BJ (cell line): ENCODE measurements around the gene LINS1. TPM values are rescaled to one million over a fixed set of nuclear protein-coding genes. Genes with fewer than 3 reads are reported as not detected.

Experiments
- CTCF ChIA-PET: fragments of 350-600 bp; formaldehyde crosslinking; extraction: SDS; loops from one replicate; lab custom pipeline; 2021; ENCODE audit warnings: antibody characterized with exemption, inconsistent platforms; lab: Yijun Ruan, JAX
- POLR2A ChIA-PET: fragments of 300-600 bp; sonication (Branson Sonifier 250); formaldehyde crosslinking; extraction: SDS; loops from one replicate; lab custom pipeline; 2021; ENCODE audit warnings: antibody characterized with exemption; lab: Charles Lee
- DNase-seq: peaks from one replicate; pipeline ENCODE4 v3.0.0-alpha.2; 2011; ENCODE audit warnings: low read depth
- H3K27me3 ChIP-seq: 2 replicates; pipeline ENCODE4 v1.6.0; 2011; ENCODE audit warnings: low read length; ENCODE audit not compliant: control insufficient read depth, insufficient read depth
- H3K36me3 ChIP-seq: 2 replicates; pipeline ENCODE4 v1.5.1; 2011; ENCODE audit warnings: low read length; ENCODE audit not compliant: control insufficient read depth, insufficient read depth
- H3K4me3 ChIP-seq: 2 replicates; pipeline ENCODE4 v1.5.1; 2011; ENCODE audit warnings: low read depth, mild to moderate bottlenecking, control low read depth, low read length
- CTCF ChIP-seq: IDR thresholded peaks from 2 replicates; pipeline ENCODE4 v1.5.1; 2011; ENCODE audit warnings: low read depth, mild to moderate bottlenecking, control low read depth, inconsistent platforms, low read length, moderate library complexity; ENCODE audit not compliant: insufficient read depth
- polyA plus RNA-seq: library from polyadenylated mRNA; depleted of rRNA; stranded (reverse); fragments of >200 nt; gene quantifications from 2 replicates; pipeline ENCODE4 v1.2.3, GENCODE V29; 2011

LINS1 gene
- polyA plus RNA-seq, 1 experiment = 5.9 TPM

GRCh38 chr15:100533886-100534285 is 68.1 kb downstream of the LINS1 start:
- CTCF ChIA-PET = no interaction called here

GRCh38 chr15:100531823-100532327 is 70.1 kb downstream of the LINS1 start:
- ChIA-PET CTCF (no interaction called here), POLR2A (no interaction called here)
- Histone ChIP-seq H3K27me3 (no peaks in the 10 kb centered on the region), H3K4me3 (no peak overlapping the region), H3K36me3 (no peaks in the 10 kb centered on the region)
- no peak for TF ChIP-seq CTCF
- no peak for DNase-seq

More at GRCh38 chr15:100533886-100534285, 68.1 kb downstream of the LINS1 start:
- H3K27me3 ChIP-seq = no peaks in the 10 kb centered on the region
- H3K4me3 ChIP-seq = no peak overlapping the region
- no peak for DNase-seq
- TF ChIP-seq CTCF = no peak
- no peaks in the 10 kb centered on the region for H3K36me3 ChIP-seq
- POLR2A ChIA-PET = no interaction called here

GRCh38 chr15:100531204-100531603 is 70.8 kb downstream of the LINS1 start:
- H3K36me3 ChIP-seq = no peaks in the 10 kb centered on the region
- H3K27me3 ChIP-seq = no peaks in the 10 kb centered on the region
- ChIA-PET POLR2A (no interaction called here), CTCF (no interaction called here)
- no peak for TF ChIP-seq CTCF
- no peak overlapping the region for H3K4me3 ChIP-seq
- no peak for DNase-seq

- POLR2A ChIA-PET = no interaction called here
Observed at GRCh38 chr15:100529556-100529955, 72.4 kb downstream of the LINS1 start.

GRCh38 chr15:100528833-100529428 is 73.1 kb downstream of the LINS1 start, which contains the start of gene CERS3:
TSS of gene CERS3 (minus strand) at chr15:100528950. CDS start at chr15:100501849, 27,101 bp downstream.
- no peak within 1 kb of the TSS for H3K4me3 ChIP-seq
- no peaks in the 10 kb centered on the region for H3K36me3 ChIP-seq
- POLR2A ChIA-PET = no interaction called here
- no peak for DNase-seq
- CTCF ChIA-PET = no interaction called here
- no peak for TF ChIP-seq CTCF
- no peaks in the 10 kb centered on the region for H3K27me3 ChIP-seq

More at GRCh38 chr15:100529556-100529955, 72.4 kb downstream of the LINS1 start:
- Histone ChIP-seq H3K27me3 (no peaks in the 10 kb centered on the region), H3K36me3 (no peaks in the 10 kb centered on the region), H3K4me3 (no peak overlapping the region)
- no peak for TF ChIP-seq CTCF
- CTCF ChIA-PET = no interaction called here
- no peak for DNase-seq
